ENCODE results near the gene GAS2L2.

DNA sequence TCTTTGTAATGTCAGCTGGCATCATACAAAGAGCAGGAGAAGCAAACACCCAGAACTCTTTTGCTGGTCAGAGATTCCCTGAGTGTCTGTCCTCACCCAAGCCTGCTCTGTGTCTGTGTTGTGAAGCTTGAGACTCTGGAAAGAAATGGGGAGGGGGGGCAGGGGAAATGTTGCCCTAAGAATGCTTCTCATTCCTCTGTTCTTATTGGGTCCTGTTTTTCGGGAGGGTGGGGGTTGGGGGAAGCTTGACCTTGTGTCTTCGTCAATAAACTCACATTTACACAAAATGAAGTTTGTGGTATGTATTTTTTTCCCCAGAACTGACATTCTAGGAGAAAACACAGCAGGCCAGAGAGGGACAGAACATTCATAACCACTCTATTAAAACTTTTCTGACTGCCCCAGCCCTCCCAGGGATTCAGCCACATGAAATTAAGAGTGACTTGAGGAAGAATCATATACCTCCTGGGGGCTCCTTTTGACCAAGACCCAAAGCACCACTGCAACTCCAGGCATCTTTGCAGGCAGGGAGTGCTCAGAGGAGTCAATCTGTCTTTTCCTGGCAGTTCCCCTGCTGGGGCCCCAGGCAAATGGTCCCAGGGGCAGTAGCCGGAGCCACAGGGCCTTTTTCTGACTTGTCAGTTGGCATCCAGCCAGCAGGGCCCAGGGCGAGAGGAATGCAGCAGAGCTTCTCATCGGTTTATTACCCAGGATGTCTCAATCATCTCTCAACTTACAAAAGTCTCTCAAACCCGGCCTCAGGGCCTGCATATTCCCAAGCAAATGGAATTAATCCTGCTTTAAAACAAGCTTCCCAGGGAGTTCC is 26.7 kb downstream of the GAS2L2 start:
- TF ChIP-seq, protein P1, sequence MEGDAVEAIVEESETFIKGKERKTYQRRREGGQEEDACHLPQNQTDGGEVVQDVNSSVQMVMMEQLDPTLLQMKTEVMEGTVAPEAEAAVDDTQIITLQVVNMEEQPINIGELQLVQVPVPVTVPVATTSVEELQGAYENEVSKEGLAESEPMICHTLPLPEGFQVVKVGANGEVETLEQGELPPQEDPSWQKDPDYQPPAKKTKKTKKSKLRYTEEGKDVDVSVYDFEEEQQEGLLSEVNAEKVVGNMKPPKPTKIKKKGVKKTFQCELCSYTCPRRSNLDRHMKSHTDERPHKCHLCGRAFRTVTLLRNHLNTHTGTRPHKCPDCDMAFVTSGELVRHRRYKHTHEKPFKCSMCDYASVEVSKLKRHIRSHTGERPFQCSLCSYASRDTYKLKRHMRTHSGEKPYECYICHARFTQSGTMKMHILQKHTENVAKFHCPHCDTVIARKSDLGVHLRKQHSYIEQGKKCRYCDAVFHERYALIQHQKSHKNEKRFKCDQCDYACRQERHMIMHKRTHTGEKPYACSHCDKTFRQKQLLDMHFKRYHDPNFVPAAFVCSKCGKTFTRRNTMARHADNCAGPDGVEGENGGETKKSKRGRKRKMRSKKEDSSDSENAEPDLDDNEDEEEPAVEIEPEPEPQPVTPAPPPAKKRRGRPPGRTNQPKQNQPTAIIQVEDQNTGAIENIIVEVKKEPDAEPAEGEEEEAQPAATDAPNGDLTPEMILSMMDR (IDR thresholded peaks at IDR 0.05; ENCODE audit: poor library complexity), result no peak
- TF ChIP-seq EZH2 (IDR thresholded peaks at IDR 0.05; ENCODE audit: borderline replicate concordance) (no peak), EZH2phosphoT487 (IDR thresholded peaks at IDR 0.05; ENCODE audit: low read depth, severe bottlenecking, unreplicated experiment) (no peak)

Measured in hepatocyte (in vitro differentiated cells).